ENCODE measurements around the gene RHOJ.

GRCh38 chr14:63268771-63269170, 64.5 kb downstream of the RHOJ start:
- TF ChIP-seq STAT1 (IDR thresholded peaks at IDR 0.05; ENCODE audit: unreplicated experiment) (no peak), CTCF (conservative IDR thresholded peaks at IDR 0.05; ENCODE audit: low read depth in 2 of 2) (no peak), EZH2 (IDR thresholded peaks at IDR 0.05; ENCODE audit: low read depth, unreplicated experiment) (no peak), POLR2AphosphoS5 (IDR thresholded peaks at IDR 0.05; ENCODE audit: low read depth) (no peak), EZH2phosphoT487 (IDR thresholded peaks at IDR 0.05; ENCODE audit: unreplicated experiment) (no peak), JUNB (IDR thresholded peaks at IDR 0.05; ENCODE audit: unreplicated experiment) (no peak), REST (IDR thresholded peaks at IDR 0.05; ENCODE audit: unreplicated experiment) (no peak), ETS1 (IDR thresholded peaks at IDR 0.05) (no peak), CREB1 (CRISPR knock-in tag; IDR thresholded peaks at IDR 0.05; ENCODE audit: low read depth) (no peak), NANOG (IDR thresholded peaks at IDR 0.05; ENCODE audit: borderline replicate concordance) (no peak), ZNF462 (CRISPR knock-in tag; IDR thresholded peaks at IDR 0.05) (no peak), ZNF331 (CRISPR knock-in tag; IDR thresholded peaks at IDR 0.05; ENCODE audit: low read depth) (no peak)
